Esophagus mucosa (tissue), 1 donor: ENCODE data around the gene MRPS31. TPM values are rescaled to one million over a fixed set of nuclear protein-coding genes. Genes with fewer than 3 reads are reported as not detected.
"Not testable (repeated sequence)": the region's sequence is repeated elsewhere in the genome, so short reads cannot be mapped to it uniquely, and the experiment has no call there.

Experiments used
- ATAC-seq: fragments of 200-7000 bp; cut with Tn5 transposase; one replicate; pipeline ENCODE4 v1.9.1; 2020
- total RNA-seq: library from RNA; stranded (reverse); gene quantifications from one replicate; pipeline ENCODE4 v1.2.4, GENCODE V29; 2023
- donor health status: DM: yes; HTN: yes; CAD: no.

Gene MRPS31
- total RNA-seq, 1 donor from 2014 or later = 16.7 TPM

GRCh38 chr13:40758811-40759210, 12.2 kb downstream of the MRPS31 start:
- no peak for ATAC-seq

GRCh38 chr13:40756042-40756441, 14.9 kb downstream of the MRPS31 start:
- ATAC-seq = no peak

DNA sequence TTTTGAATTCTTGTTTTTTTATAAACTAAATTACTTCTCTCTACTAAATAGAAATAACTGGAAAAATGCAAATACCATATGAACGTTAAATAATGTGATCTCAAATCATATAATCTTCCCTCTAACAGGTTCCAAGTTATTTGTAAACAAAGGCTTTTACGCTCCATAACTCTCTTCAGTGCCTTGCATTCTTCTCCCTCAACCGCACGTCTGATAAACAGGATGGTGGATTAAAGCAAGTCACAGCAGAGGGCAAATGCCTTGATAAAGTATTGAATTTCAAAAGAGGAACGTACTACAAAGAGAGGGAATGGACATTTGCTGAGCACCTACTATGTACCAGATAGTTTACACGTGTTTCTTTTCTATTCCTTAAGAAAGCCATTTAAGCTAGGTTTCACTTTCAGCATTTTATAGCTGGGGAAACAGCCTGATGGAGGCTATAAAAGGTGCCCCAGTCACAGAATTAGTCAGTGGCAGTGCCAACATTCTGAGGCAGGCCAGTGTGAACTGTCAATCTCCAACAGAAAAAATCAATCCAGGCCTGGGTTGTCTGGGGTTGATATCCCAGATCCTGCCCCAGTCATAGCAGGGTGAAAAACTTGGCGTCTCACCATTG, 15.8 kb downstream of the MRPS31 start:
- ATAC-seq = no peak

- ATAC-seq = no peak
Observed at GRCh38 chr13:40749327-40749726, 21.7 kb downstream of the MRPS31 start.

GRCh38 chr13:40735232-40735548, 35.8 kb downstream of the MRPS31 start:
- not testable (repeated sequence) for ATAC-seq

- ATAC-seq = not testable (repeated sequence)
Observed at GRCh38 chr13:40734536-40735231, 36.3 kb downstream of the MRPS31 start.

GRCh38 chr13:40732658-40733057, 38.3 kb downstream of the MRPS31 start:
- no peak for ATAC-seq

- ATAC-seq = no peak
Observed at GRCh38 chr13:40728595-40728994, 42.4 kb downstream of the MRPS31 start.

DNA sequence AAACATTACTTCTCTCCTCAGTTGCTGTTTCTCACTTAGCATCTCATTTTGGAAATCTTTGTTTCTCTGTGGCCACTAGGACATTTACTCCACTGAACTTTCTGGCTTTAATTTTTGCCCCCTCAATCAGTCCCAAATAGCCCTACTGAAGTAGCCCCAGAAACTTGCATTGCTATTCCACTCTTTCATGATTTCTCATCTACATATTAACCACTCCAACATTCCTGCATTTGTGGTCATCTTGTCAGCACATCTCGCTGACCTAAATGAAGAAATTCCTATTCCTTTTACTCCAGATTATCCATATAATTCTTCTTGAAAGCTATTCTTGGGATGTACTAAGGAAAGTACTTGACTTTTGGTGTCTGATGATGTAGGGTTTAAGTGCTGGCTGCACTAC, 56.6 kb downstream of the MRPS31 start:
- not testable (repeated sequence) for ATAC-seq

- ATAC-seq = no peak
Observed at GRCh38 chr13:40706439-40706838, 64.6 kb downstream of the MRPS31 start.

- ATAC-seq = no peak
Observed at GRCh38 chr13:40697711-40698110, 73.3 kb downstream of the MRPS31 start.

DNA sequence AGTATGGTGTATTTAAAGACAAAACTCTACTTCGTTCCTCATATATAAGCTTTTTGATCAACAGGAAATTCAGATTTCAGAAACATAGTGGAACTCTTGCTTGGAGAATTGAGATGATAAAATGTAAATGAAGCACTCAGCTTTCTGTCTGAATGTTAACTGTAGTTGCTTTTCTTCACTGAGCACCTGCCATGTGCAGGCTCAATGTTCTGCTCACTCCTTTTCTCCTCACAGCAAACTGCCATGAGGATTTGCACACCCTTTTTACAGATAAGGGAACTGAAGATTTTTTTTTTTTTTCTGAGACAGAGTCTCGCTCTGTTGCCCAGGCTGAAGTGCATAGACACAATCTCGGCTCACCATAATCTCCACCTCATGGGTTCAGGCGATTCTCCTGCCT, 76.6 kb downstream of the MRPS31 start:
- no peak for ATAC-seq

DNA sequence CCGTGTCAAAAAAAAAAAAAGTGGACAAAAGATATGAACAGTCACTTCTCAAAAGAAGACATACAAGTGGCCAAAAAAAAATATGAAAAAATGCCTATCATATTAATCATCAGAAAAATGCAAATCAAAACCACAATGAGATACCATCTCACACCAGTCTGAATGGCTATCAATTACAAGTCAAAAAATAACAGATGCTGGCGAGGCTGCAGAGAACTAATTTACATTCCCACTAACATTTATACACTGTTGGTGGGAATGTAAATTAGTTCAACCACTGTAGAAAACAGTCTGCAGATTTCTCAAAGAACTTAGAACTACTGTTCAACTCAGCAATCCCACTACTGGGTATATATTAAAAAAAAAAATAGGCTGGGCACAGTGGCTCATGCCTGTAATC, 78.0 kb downstream of the MRPS31 start:
- ATAC-seq = no peak

DNA sequence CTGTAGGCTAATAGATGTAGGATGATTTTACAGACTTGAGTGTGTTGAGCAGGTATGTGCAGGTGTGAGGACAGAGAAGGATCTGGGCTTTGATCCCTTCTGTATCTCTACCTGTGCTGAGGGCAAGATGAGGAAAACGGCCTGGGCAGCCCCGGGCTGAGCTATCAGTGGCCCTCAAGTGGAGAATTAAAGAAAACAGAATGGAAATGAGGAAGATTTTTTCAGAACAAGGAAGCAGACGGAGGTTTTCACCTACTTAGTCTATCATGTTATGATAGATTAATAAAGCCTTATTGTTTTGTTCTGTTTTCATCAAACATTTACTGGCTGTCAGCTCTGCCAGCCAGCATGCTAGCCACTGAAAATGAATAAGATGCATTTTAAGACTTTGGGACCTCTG, 82.2 kb downstream of the MRPS31 start:
- ATAC-seq = no peak

DNA sequence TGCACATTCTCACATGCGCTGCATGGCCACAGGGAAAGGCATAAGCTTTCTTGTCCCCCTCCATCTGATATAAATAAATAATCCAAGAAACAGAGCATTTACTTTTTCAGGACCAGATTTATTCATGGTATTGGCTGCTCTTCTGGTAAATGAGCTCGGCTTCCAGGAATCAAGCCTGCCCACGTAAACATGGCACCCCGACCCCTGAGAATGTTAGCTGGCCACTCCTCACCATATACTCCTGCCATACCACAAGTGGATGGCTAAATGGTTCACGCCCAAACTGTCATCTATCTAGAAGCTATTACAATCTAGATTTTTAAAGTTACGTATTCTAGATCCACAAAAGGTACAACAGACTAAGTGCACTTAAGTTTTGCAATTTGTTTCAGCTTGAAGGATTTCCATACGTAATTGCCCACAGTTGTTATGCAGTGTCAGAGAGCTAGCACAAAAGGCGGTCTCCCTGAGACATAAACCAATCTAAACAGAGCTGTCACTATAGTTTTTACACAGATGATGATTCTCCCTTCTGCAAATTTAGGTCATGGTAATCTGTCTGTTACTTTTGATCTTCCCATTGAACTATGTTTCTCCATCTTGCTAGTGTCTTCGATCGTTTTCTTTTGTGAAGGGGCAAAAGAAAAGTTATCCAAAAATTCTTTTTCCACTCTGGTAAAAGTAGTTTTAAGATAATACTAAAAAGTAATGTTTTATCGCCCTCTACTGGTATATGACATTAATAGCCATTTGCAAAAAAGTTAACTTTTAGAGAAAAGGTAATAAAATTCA, 88.3 kb downstream of the MRPS31 start:
- ATAC-seq = no peak

DNA sequence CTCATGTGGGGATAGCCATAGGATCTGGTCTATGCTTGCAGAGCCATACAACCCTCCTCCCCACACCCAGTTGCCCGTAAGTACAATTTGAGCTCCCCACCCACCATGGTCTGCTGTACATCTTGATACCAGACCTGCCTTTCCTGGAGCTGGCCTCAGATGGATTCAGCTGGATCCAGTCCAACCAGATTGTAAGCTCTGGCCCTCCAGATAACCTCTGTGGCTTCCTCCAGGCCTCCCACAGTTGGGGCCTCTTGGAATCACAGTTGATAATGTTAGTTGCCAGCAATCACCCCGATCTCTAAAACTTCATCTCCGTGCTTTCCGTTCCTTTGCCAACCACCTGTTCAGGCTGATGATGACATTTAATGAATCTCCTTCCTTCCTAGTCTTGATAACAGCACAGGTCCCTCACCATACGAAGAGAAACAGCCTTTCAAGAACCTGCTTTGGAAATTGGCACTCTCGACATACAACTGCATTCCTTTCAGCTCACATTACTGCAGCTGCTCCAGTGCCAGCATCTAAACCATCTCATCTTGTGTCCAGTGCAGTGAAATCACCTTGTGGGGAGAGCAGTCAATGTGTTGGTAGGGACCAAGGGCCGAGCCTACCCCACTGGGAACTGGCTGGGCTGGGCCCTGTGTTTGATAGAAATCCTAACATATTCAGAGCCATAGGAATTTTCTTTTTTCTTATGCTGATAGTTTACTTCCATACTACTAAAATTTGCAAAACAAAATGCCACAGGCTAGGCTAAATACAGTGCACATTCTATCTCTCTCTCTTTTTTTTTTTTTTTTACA, 89.4 kb downstream of the MRPS31 start:
- ATAC-seq = no peak

DNA sequence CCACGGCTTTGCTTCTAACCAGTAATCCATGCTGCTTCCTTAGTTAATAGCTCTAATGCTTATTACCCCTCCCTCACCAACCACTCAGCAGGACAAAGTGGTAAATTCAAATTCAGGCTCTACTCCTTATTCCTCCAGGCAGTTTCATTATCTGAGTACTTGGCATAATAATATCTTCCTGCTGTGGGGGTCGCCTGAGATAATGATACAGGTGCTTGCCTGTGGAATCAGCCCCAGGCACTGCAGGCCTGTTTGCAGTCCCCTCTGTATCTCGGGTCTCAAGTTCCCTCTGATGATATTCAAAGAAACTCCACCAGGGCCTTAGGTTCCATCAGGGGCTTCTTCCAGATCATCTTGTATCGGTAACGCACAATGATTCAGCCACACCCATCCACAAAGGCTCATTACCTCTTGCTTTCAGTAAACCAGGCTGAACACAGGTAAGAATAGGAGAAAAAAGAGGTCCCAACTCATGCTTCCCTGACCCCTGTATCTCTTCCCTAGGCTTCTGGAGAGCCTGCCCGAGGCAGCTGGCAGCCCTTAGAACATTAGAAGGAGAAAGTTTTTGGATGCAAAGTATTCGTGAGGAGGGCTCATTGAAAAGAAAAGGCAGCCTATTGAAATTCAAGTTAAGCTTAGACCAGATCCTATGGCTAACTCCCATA, 90.2 kb downstream of the MRPS31 start:
- ATAC-seq = no peak

GRCh38 chr13:40679480-40679985, 91.5 kb downstream of the MRPS31 start:
- no peak for ATAC-seq
